ENCODE results near the gene AKNAD1. TPM values are rescaled to one million over a fixed set of nuclear protein-coding genes. Genes with fewer than 3 reads are reported as not detected.
A peak's percentile ranks its signal among the peaks of the same experiment; 100 is the strongest.

AKNAD1 gene
- total RNA-seq, 1 donor from 2014 or later, result under 0.01 TPM

DNA sequence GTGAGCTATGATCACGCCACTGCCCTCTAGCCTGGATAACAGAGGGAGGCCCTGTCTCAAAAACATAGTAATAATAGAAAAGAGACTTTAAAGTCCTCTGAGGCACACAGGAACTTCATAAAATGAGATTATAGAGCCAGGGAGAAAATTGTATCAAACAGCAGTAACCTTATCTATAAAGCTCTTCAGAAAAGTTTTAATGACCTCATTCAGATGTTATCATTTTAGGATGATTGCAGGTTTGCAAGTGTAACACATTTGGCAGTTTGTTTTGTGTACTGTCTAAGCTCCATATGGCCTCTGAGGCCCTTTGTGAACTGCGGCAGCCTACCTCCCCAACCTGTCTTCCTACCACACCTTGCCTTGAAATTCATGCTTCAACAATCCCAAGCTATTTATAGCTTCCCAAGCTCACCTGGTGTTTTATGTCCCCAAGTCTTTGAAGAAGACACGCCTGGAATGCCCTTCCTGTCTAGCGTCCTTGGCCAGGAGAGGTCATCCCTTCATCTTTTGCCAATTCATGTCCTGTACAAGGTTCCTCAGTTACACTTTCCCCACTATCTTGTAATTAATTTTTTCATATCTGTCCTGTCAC, 8.5 kb upstream of the AKNAD1 start:
- no peak for DNase-seq (ENCODE audit: low read depth in 2 of 2)

DNA sequence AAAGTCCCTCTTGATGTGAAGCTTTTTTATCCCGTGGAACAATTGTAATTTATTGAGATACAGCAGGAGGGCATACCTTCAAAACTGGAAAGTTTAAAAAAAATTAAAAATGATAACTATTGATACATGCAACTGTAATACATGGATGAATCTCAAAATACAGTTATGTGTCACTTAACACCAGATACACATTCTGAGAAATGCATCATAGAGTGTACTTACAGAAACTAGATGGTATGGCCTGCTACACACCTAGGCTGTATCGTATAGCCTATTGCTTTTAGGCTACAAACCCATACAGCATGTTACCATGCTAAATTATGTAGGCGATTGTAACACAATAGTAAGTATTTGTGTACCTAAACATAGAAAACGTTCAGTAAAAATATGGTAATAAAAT, 7.1 kb upstream of the AKNAD1 start:
- DNase-seq (ENCODE audit: low read depth in 2 of 2), result no peak

DNA sequence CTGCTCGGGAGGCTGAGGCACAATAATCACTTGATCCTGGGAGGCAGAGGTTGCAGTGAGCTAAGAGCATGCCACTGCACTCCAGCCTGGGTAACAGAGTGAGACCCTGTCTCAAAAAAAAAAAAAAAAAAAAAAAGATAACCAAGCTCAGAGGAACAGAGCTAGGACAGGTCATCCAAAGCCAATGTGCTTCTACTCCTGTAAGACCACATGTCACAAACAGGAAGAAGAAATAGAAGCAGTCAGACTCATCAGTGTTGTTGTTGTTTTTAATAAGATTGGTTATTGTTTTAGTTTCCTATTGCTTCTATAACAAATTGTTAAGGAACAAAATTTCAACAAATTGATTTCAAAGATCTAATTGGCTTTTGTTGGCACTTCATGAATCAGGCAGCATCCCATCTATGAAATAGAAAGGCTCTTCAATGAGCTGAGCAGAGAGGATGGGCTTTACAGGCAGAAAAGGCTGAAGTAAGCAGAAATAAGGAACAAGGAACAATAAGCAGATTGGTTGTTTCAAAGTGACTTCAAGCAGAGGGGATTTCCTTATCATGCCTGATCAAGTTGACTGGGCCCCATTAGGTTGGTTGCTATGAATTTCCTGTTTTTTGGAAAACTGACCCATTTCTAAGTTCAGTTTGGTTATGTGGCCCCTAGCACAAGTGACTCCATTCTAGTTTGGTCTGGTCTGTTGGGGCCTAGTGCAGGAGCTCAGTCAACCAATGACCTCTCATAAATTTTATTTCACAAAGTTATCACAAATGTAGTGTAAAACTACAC, 6.0 kb upstream of the AKNAD1 start:
- DNase-seq (ENCODE audit: low read depth in 2 of 2), result no peak

DNA sequence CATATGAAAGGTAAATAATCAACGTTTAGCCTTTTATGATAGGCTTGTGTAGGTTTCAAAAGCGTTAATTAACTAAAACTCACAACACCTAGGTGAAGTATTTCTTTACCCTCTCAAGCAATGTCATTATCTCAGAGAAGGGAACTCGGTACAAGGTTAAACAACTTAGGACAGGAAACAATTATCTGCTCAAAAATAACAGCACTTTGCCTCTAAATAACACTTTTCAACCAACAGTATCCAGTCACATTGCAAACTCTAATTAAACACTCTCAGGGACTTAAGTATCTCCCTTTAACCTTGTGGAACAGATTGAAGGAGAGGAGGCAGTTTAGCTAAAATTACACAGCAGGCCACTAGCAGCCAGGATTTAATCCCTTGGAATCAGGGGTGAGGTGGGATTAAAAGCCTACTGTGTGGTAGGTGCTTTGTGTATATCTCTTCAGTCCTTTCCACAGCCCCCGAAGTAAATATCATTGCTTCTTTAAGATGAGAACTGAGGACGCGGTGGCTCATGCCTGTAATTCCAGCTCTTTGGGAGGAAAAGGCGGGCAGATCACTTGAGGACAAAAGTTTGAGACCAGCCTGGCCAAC, 5.2 kb upstream of the AKNAD1 start:
- DNase-seq (ENCODE audit: low read depth in 2 of 2), result no peak

DNA sequence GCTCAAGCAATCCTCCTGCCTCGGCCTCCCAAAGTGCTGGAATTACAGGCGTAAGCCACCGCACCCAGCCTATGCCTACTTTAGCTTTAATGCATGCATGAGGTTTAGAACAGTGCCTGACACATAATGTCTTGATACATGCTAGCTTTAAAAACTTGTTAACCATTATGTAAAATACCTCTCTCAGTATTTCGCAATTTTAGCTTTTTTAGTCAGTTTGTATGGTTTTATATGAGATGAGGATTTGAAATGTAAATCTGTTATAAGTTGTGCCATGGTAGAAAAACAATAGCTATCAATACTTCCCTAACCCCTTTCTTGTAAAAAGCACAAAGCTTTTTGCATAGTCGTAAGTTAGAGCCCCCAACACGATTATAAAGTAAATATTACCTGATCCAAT, 4.7 kb upstream of the AKNAD1 start:
- no peak for DNase-seq (ENCODE audit: low read depth in 2 of 2)

DNA sequence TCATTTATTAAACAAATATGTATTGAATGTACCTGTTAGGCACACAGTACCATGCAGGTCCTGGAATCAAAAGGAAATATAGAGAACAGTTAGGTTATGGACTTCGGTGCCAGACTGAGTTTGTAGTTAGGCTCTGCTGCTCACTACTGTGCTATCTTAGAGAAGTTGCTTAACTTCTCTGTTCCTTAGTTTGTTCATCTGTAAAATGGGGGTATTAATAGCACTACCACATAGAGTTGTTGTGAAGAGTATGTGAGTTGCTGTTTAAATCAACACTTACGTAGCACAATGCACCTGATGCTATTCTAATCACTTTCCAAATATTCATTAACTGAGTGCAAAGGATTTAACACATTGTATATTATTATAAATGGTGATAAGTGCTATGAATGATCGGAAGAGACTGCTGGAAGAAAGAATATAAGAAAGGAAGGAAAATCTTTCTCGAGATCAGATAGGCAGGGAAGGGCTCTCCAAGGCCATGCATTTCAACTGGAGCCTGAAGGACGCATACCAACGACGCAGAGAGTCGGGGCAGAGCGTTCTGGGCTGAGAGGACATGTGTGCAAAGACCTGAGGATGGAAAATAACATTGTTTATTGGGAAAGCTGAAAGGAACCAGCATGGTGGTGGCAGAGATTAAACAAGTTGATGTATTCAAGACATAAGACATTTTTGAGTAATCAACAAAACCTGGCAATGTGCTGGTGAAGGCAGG, 3.5 kb upstream of the AKNAD1 start:
- DNase-seq (ENCODE audit: low read depth in 2 of 2), result no peak

DNA sequence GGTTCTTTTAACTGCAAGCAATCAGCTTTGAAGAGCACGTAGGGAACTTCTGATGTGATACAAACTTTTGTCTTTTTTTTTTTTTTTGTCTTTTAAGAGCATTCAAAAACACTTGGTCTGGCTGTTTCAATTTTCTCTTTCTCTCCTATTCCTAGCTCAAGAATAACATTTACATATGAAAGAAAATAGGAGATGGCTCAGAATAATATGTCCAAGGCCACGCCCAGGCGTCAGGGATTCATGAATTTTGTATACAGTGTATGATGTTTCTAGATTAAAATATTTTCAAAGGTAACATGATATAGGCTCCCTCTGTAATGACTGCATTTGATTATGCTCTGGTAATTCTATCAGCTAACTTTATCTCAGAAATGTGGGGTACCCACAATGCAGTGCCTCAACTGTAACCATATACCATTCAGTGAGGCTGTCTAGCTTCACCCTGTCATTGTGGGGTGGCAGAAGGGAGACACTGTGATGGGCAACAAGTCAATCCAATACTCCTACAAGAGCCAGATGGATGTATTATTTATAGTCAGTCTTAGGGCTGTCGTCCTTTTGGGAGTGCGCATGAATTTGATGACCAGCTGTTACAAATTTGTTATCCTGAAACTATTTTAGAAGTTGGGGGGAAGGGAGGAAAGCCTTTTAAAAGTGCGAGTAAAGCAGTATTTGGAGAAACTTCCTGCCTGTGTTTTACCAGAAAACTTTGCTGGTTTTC, 1.5 kb upstream of the AKNAD1 start:
- no peak for DNase-seq (ENCODE audit: low read depth in 2 of 2)

DNA sequence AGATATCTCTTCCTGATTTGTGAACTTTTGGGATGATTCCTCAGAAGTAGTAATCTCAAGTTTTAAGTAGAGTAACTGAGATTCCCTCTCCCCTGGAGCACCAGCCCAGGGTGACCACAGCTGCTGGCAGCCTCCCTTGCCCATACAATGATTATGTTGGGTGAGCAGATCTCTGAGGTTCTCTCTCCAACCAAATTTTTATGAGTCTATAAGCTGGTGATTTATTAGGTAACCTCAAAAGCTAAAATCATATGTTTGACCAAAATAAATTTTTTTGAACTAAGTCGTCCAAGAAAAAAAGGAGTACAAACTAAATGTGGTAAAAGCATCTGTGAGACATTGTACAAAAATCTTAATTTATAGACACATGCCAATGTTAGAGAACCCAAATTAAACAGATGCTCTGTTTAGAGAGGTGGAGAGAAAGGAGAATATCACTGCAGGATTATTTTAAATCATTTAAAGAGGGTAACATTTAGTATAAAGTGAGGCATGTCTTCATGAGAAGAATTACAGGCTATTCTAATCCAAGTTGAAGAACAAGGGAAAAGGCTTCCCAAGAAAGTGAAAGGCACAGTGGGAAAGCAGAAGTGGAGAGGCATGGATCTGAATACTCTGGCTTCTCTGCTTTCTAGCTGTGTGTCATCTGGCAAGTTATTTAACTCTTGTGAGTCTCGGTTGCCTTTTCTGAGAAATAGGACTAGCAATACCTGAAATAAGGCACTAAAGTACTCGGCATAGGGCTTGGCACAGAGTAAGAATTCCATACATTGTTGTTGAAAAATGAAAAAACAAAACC, 2.5 kb downstream of the AKNAD1 start:
- DNase-seq (ENCODE audit: low read depth in 2 of 2), result no peak

DNA sequence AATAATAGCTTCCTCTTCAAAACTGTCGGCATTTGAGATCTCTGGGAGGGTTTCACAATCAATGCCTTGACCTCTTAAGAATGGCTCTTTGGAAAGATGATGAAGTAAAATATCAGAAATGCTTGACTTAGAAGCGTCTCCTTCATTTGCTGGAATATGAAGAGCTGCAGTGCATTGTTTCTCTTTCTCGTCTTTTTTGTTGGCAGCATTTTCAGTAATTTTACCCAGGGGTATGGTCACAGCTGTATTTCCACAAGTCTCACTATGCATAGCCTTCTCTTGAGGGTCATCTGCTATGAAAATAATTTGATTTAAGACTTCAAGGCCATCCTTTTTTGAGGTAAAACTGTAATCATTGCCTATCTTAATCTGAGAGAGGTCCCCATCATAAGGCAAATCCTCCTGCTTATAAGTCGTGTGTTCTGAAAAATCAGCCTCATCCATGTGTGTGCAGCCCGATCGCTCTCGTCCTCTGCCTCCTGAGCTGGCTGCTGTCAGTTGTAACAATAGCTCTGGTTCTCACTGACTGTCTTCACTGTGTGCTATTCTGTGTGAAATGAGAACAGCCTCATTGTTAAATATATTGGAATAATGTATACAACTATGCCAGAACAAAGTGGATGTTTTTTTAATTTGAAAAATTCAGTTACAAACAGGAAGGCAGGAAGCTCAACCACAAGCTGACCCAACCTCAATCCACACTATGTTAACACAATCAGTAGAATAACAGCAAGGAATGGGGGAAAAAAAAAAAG, 4.5 kb downstream of the AKNAD1 start:
- DNase-seq (ENCODE audit: low read depth in 2 of 2), result peak in 1 of 2 donors; percentile 58

DNA sequence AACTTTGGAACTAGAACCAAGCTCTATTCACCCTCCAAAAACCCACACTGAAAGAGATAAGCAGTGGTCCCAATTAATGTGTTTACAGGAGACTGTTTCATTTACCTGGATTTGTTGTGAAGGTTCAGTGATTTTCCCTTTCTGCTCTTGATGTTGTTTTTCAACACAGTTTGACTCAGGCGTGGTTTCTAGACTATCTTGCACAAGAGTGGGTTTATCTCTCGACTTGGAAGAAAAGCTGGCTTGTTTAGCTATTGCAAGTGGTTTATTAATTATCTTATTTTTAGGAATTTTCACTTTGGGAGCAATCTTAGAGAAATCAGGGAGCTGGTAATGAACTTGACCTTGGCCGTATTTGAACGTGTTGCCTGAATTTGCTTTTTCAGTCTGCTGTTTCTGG, 5.3 kb downstream of the AKNAD1 start:
- no peak for DNase-seq (ENCODE audit: low read depth in 2 of 2)

DNA sequence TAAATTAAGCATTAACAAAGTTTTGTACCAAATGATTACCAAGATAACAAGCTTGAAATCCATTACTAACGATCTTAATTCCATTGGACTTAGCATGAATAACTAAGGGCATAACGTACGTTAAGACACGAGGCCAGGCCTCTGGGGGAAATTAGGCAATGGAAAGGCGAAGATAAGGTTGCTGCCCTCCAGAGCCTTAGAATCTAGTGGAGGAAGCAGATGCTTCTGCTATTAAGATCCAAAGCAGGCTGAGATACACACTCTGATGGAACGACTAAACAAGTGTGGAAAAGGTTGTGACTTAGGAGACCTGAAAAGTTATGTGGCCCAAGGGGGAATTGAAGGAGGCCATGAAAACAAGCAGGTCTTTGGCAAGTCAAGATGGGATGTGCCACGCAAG, 6.0 kb downstream of the AKNAD1 start:
- DNase-seq (ENCODE audit: low read depth in 2 of 2), result no peak

DNA sequence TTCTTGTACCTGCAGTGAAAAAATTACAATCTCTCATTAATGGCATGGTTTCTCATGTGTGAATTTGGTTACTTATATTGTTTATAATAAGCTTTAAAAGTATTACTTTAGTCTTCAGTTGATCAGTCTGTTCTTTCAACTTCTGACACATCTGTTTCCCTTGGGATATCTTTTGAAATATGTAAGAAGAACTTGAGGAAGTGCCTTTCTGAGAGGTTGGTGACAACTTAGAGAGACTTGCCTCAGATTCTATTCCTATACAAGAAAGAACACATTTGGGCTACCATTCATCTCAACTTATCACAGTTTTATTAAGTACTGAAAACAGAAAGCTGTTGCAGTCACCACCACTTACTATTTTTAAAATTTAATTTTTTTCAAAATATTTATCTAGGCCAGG, 8.1 kb downstream of the AKNAD1 start:
- DNase-seq (ENCODE audit: low read depth in 2 of 2), result no peak

DNA sequence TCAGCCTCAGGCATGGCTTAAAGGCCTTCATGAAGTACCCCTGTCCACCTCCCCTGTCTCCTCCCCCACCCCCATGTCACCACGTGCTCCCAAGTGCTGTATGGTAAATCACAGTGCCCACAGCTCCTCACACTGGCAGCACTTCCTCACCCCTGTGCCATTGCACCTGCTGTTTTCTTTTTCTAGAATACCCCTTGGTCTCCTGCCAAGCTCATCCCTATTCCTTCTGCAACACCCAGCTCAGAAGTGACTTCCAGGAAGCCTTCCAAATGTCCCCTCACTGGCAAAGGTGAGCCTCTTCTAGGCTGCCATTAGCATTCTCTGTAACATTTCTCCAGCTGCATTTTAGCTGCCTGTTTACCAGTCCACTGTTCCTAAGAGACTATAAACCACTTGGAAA, 9.4 kb downstream of the AKNAD1 start:
- no peak for DNase-seq (ENCODE audit: low read depth in 2 of 2)

DNA sequence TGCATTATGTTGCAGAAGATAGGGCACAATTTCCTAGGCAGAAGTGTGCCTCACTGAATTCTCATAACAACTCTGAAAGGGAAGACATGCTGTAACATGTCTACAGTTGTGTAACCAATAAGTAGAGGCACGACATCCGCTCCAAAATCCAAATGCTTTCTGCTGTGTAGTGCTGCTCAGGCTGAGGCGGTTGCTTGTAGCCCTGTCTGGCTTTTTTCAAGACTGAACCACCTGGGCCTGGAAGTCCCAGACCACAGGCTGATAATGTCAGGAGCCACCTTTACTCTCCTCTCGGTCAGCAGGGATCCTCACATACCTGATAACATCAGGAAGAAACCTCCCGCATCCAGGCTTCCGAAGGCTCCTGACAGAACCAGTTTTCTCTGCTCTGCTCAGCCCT, 10.9 kb downstream of the AKNAD1 start:
- no peak for DNase-seq (ENCODE audit: low read depth in 2 of 2)

DNA sequence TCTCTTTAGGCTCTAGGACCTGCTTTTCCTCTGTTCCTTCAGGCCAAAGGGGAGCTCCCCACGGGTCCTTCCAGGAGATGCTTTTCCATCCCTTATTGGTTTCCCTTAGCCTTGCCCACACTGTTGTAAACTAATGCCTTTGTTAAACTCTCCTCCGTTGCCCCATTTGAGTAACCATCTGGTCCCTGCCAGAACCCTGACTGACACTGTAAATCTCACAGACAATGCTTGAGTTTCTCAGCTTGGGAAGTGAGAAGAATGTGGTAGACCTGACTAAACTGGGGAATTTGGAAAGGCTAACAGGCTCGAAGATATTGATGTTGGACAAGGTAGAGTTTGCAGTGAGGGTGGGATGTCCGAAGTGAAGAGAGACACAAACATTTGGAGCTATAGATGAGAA, 11.4 kb downstream of the AKNAD1 start:
- no peak for DNase-seq (ENCODE audit: low read depth in 2 of 2)

DNA sequence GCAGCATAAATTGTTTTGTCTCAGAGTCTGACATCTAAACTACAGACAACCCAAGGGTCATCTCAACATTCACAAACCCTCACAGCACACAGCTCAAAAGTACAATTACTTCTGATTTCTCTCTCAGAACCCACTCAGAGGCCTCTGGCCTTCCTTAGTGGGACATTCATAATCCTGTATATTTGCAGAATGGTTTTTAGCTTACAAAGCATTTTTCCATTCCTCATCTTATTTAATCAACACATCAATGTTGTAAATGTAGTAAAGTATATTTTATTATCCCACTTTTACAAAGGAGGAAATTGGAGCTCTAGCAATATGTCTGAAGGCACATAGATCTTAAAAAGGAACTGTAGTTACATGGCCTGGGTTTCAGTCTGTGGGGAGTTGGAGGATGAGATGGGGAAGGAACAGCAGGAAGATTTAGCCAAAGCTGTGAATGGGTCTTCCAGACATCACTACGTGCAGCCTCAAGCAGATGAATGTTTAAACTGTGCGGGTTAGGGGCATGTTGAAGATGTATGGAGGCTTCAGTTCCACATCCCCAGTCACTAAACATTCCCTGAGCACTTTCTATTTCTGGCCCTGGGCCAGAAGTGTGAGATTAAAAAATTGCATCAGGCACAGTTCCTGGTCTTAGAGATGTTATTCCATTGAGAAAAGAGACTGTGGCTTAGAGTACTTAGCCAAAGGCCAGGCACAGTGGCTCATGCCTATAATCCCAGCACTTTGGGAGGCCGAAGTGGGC, 13.3 kb downstream of the AKNAD1 start:
- no peak for DNase-seq (ENCODE audit: low read depth in 2 of 2)

DNA sequence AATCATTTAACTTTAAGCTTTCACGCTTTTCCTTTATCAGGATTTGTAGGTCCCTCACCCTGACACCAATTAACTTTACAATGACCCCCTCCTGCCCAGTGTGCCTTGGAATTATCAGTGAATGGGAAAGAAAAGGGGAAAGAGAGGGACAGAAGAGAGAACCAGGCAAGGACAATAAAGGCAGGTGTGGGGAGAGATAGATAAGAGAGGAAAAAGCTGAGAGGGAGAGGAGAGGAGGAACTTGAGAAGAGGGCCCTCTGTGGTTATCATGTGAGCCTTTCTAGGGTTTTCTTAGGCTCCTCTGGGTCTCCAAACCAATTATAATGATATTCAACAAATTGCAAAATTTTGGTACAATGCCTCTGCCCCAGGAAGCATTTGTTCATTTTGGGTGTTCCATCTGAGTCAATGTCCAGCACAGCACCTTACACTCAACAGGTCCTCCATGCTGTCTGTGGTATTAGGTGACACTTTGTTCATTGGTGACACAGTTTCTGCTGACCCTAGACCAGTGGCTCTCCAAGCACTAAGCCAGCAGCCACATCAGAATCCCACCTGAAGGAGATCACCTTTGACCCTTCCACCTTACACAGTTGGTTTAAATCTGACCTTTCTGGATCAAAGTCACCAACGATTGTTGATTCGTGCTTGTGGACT, 14.2 kb downstream of the AKNAD1 start:
- no peak for DNase-seq (ENCODE audit: low read depth in 2 of 2)

DNA sequence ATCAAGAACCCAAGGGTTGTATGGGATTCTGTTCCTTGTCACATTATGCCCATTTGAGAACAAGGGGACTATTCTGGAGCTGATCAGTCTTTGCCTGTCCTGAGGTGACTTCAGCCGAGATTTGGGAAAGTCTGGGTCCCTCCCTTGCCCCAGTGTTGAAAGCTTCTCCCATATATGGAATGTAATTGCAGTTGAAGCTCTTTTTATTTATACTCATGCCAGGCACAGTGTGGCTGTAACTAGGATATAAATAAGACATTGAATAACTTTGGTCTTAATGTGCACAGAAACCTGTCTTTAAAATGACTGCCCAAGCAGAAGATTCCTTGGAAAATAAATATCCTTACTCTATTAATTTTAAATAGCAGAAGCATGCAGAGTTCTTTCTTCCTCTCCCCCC, 15.2 kb downstream of the AKNAD1 start:
- no peak for DNase-seq (ENCODE audit: low read depth in 2 of 2)

DNA sequence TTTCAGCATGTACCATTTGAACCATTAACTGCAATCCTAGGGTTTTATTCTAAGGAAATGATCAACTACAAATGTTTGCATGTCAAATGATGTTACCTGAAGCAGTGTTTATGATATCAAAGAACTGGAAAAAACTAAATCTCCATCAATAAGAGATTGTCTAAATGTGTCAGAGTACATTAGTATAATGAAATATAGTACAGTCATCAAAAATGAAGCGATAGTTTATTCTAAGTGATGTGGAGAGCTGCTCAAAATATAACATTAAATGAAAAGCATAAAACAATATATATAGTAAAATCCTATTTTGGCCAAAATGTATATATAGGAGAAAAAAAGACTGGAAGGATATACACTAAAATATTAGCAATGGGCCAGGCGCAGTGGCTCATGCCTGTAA, 24.0 kb downstream of the AKNAD1 start:
- DNase-seq (ENCODE audit: low read depth in 2 of 2), result no peak
